GM06990 (cell line): ENCODE measurements around the gene PKIG.

Experiments used
- DNase-seq: peaks from one replicate; pipeline ENCODE4 v3.0.0-alpha.2; 2011; ENCODE audit not compliant: insufficient read length; ENCODE audit errors: extremely low read depth
- H3K27me3 ChIP-seq: replicated peaks from 2 replicates; pipeline ENCODE4 v1.6.0; 2011; ENCODE audit warnings: low read length; ENCODE audit not compliant: control insufficient read depth, insufficient read depth
- H3K36me3 ChIP-seq: 2 replicates; pipeline ENCODE4 v1.5.1; 2011; ENCODE audit warnings: low read length; ENCODE audit not compliant: control insufficient read depth, insufficient read depth
- H3K4me3 ChIP-seq: replicated peaks from 2 replicates; pipeline ENCODE4 v1.5.1; 2011; ENCODE audit warnings: low read depth, mild to moderate bottlenecking, control low read depth, low read length
- CTCF ChIP-seq: IDR thresholded peaks from 2 replicates; pipeline ENCODE4 v1.5.1; 2011; ENCODE audit warnings: low read length, control low read depth, mild to moderate bottlenecking, inconsistent platforms; ENCODE audit not compliant: insufficient read depth, poor library complexity, severe bottlenecking

Gene PKIG

GRCh38 chr20:44561876-44562275, 20.5 kb upstream of the PKIG start:
- TF ChIP-seq CTCF: no peak
- DNase-seq: no peak
- Histone ChIP-seq H3K4me3 (no peak overlapping the region), H3K36me3 (no peaks in the 10 kb centered on the region), H3K27me3 (no peaks in the 10 kb centered on the region)

- no peak for DNase-seq
- TF ChIP-seq CTCF: no peak
- Histone ChIP-seq H3K27me3 (no peaks in the 10 kb centered on the region), H3K36me3 (no peaks in the 10 kb centered on the region), H3K4me3 (no peak overlapping the region)
Measured at GRCh38 chr20:44566018-44566417, 16.4 kb upstream of the PKIG start.

GRCh38 chr20:44566811-44567210, 15.6 kb upstream of the PKIG start:
- Histone ChIP-seq H3K27me3 (no peaks in the 10 kb centered on the region), H3K36me3 (no peaks in the 10 kb centered on the region), H3K4me3 (no peak overlapping the region)
- TF ChIP-seq CTCF: no peak
- no peak for DNase-seq

GRCh38 chr20:44570367-44570766, 12.0 kb upstream of the PKIG start:
- Histone ChIP-seq H3K36me3 (no peaks in the 10 kb centered on the region), H3K4me3 (no peak overlapping the region), H3K27me3 (no peaks in the 10 kb centered on the region)
- DNase-seq: no peak
- TF ChIP-seq CTCF: no peak

GRCh38 chr20:44571362-44571988, 10.9 kb upstream of the PKIG start:
- Histone ChIP-seq H3K36me3 (no peaks in the 10 kb centered on the region), H3K4me3 (no peak overlapping the region), H3K27me3 (no peaks in the 10 kb centered on the region)
- DNase-seq: no peak
- no peak for TF ChIP-seq CTCF
